Inflammatory macrophage treated with lipopolysaccharide for 4 hours (primary cell): ENCODE data around the gene CRACR2A.

Source experiments
- DNase-seq: peaks from one replicate; pipeline ENCODE4 v3.0.0-alpha.2; 2020

CRACR2A gene, protein sequence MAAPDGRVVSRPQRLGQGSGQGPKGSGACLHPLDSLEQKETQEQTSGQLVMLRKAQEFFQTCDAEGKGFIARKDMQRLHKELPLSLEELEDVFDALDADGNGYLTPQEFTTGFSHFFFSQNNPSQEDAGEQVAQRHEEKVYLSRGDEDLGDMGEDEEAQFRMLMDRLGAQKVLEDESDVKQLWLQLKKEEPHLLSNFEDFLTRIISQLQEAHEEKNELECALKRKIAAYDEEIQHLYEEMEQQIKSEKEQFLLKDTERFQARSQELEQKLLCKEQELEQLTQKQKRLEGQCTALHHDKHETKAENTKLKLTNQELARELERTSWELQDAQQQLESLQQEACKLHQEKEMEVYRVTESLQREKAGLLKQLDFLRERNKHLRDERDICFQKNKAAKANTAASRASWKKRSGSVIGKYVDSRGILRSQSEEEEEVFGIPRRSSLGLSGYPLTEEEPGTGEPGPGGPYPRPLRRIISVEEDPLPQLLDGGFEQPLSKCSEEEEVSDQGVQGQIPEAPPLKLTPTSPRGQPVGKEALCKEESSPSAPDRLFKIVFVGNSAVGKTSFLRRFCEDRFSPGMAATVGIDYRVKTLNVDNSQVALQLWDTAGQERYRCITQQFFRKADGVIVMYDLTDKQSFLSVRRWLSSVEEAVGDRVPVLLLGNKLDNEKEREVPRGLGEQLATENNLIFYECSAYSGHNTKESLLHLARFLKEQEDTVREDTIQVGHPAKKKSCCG

GRCh38 chr12:3752741-3753486 lies at the start of gene CRACR2A:
TSS of gene CRACR2A (minus strand) at chr12:3753109. CDS start at chr12:3696999, 56,110 bp downstream.
- peak; percentile 63 for DNase-seq

DNA sequence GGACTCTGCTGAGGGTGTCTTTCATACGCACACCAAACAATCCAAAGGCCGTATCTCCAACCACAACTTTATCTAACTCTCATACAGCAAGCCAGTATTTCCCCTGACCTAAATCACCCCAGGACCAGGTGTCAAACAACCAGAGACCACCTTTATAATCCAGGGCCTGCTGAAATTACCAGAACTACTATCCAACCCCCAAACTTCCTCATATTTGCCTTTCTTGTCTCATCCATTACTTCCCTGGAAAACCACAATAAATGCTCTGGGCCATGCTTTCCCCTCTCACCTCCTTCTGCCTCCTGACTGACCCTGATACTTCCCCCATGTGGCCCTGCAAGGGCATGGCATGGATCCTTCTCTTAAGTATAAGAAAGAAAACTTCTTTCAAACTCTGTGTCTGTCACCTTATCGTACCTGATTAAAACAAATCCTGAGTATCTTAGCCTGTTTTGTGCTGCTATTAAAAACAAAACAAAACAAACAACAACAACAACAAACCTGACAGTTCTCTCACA lies 44.7 kb upstream of the CRACR2A start:
- DNase-seq: peak; percentile 4

GRCh38 chr12:3795492-3796133 lies 42.7 kb upstream of the CRACR2A start:
- DNase-seq: no peak

- no peak for DNase-seq
Measured at GRCh38 chr12:3795066-3795465, 42.2 kb upstream of the CRACR2A start.

DNA sequence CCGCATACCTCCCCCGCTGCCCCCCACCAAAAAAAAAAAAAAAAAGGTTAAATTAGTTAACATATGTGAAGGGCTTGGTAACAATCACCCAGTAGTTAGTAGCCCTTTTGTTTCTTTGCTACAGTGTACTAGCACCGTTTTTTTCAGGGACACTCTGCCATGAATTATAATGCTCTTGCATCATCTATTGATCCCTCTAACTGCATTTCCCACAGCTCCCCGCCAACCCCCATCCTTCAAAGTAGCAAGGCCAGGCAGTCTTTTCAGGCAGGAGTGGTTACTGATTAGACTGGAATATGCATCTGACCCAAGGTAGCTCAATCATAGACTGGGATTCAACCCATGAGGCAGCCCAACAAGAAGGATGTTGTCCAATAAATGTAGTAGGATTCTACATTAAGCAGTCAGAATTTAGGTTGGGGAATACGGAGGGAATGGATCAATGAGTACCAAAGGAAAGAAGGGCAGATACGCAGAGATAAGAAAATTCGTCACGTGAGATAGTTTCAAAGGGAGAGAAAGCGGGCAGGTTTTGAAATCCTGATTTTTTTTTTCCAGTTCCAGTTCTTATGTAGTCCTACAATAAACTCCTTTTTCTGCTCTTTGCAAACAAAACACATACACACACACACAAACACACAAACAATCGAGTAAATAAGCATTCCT lies 39.8 kb upstream of the CRACR2A start:
- DNase-seq: no peak

- no peak for DNase-seq
Measured at GRCh38 chr12:3791256-3791874, 38.5 kb upstream of the CRACR2A start.

DNA sequence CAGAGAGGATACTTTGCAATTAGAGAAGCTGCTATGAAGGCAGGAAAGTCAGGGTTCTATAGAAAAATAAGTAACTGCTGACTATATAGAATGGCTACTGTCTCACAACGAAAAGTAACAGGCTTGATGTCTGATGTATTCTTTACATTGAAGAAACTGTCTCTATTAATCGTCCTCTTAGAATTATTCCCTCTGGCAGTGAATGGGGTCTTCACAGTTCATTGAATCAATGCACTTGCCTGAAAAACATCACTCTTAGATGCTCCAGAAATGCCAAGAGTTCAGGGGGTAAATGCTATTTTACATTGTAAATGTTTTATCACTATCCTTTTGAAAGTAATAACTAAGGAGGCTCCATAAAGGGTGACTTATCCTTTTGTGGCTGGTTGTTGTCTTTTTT lies 37.7 kb upstream of the CRACR2A start:
- no peak for DNase-seq

GRCh38 chr12:3789838-3790237 lies 36.9 kb upstream of the CRACR2A start:
- DNase-seq: no peak

DNA sequence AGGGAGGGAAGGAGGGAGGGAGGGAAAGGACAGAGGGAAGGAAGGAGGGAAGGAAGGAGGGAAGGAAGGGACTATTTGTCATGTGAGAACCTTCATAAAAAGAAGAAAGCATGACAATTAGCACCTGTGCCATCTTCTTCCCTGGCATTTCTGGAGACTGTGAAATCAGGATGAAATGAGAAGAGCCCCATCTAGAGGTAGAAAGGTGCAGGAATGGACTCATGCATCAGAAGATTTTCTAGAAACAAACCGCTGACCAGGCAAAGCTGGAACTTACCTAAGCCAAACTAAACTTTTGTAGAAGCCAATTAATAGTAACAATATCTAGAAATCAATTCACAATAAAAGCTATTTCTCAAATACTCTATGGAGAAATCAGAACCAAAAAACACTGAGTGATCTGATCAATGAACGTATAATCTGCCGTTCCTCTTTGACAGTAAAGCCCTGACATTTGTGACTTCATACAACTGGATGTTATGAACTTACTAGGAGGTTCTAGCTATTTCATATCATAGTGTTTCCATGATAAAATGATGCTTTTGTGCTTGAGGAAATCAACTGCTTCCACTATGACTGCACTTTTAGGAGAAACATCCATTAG lies 24.4 kb upstream of the CRACR2A start:
- DNase-seq: peak; percentile 42

GRCh38 chr12:3775385-3776035 lies 22.6 kb upstream of the CRACR2A start:
- no peak for DNase-seq

- no peak for DNase-seq
Measured at GRCh38 chr12:3772380-3772779, 19.5 kb upstream of the CRACR2A start.

DNA sequence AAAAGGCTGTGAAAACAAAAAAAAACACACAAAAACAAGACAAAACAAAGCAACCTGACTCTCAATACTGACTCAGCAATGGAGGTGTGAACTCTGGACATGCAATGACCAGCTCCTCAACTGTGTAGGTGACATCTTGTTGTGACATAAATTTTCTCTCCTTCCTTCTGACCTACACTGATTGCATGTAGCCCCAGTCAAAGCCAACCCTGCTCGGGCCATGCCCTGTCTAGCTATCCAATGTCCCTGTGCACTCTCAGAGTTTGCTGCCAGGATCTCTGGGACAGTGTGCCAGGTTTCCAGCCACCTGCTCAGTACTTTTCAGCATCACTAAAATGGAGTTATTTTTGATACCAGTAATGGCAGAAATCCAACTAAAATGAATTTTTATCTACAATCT lies 18.9 kb upstream of the CRACR2A start:
- no peak for DNase-seq

DNA sequence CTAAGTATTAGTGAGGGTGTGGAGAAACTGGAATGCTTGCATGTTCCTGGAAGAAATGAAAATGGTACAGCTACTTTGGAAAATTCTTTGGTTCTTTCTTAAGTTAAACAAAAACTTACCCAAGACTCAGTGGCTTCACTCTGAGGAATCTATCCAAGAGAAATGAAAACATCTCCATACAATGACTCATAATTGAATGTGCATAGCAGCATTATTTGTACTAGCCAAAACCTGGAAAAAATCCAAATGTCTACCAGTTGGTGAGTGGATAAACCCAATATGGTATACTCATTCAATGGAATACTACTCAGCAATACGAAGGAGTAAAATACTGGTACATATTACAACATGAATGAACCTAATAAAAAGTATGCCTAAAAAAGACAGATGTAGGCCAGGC lies 18.0 kb upstream of the CRACR2A start:
- DNase-seq: no peak

DNA sequence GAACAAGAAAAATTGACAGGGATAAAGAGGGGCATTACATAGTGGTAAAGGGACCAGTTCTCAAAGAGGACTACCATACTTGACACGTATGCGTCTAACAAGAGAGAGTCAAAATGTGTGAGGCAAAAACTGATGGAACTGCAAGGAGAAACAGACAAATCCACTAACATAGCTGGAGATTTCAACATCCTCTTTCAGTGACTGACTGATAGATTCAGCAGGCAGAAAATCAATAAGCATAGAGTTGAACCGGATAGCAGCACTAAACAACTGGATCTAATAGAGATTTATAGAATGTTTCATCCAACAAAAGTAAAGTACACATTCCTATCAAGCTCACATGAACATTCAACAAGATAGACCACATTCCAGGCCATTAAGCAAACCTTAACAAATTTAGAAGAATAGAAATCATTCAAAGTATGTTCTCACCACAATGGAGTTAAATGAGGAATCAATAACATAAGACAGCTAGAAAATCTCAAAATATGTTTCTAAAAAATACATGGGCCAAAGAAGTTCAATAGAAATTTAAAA lies 16.1 kb upstream of the CRACR2A start:
- no peak for DNase-seq

- DNase-seq: peak; percentile 25
Measured at GRCh38 chr12:3761116-3761735, 8.3 kb upstream of the CRACR2A start.

GRCh38 chr12:3759878-3760277 lies 7.0 kb upstream of the CRACR2A start:
- no peak for DNase-seq

- DNase-seq: no peak
Measured at GRCh38 chr12:3757261-3757660, 4.4 kb upstream of the CRACR2A start.

DNA sequence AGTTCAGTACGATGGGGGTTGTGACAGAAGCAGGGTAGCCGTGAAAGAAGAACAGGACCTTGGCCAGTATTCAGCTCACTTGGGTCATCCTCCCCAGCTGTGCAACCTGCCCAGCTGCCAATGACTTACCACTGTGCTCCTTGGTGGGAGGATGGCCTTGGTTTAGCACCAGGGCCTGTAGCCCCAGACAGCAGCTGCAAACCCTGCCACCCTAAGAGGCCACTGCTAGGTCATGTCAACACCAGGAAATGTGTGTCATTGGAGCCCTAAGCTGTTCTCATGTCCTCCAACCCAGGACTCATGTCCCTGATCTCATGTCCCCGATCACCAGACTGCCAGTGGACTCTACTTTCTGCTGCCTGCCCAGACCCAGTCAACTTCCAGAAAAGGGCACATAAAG lies 3.0 kb upstream of the CRACR2A start:
- no peak for DNase-seq

DNA sequence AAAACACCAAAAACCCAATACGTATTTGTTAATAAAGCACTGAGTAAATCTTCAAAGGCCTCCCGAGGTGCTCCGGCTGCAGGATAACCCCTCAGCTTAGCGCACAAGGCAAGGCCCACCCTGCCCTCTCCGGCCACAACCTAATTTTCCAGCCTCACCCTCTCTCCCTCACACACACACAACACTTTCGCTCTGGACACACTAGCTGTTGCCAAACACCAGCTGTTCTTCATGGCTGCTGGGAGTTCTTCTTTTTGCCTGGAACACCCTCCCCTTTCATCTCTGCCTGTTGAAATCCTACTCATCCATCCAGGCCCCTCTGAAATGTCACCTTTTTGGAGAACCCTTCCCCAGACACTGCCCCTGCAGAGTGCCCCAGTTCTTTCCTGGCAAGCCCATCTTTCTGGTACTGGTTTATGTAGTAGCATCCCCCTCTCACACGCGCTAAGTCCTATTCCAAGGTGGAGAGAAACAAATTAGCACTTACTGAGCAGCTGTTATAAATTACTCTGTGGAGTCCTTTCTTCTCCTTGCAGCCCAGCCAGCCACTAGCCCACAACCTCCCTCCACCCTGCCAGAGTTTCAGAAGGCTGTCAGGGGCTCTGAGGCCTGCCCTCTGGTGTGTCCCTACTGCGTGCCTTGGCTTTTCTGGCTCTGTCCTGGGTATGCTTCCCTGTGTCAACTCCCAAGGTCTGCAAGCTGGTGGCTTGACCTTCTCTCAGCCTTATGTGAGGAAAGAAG lies 805 bp upstream of the CRACR2A start:
- peak; percentile 66 for DNase-seq
